T-helper 9 cell (primary cell): ENCODE results near the gene SKAP2.
A peak's percentile ranks its signal among the peaks of the same experiment; 100 is the strongest.

Experiments
- DNase-seq: peaks from one replicate; pipeline ENCODE4 v3.0.0-alpha.2; 2020
- total RNA-seq, 2 donors: gene quantifications; one replicate each; lab custom pipeline; 2026; lab: John Stamatoyannopoulos, UW

Gene SKAP2, protein sequence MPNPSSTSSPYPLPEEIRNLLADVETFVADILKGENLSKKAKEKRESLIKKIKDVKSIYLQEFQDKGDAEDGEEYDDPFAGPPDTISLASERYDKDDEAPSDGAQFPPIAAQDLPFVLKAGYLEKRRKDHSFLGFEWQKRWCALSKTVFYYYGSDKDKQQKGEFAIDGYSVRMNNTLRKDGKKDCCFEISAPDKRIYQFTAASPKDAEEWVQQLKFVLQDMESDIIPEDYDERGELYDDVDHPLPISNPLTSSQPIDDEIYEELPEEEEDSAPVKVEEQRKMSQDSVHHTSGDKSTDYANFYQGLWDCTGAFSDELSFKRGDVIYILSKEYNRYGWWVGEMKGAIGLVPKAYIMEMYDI
- 4.3 to 20.7 reads per million in 2 donors for total RNA-seq

- peak; percentile 73 for DNase-seq
Measured at GRCh38 chr7:26864309-26865093, at the start of gene SKAP2. Gene SKAP2 (minus strand): TSS chr7:26864590. CDS start chr7:26864429, 161 bp downstream.

DNA sequence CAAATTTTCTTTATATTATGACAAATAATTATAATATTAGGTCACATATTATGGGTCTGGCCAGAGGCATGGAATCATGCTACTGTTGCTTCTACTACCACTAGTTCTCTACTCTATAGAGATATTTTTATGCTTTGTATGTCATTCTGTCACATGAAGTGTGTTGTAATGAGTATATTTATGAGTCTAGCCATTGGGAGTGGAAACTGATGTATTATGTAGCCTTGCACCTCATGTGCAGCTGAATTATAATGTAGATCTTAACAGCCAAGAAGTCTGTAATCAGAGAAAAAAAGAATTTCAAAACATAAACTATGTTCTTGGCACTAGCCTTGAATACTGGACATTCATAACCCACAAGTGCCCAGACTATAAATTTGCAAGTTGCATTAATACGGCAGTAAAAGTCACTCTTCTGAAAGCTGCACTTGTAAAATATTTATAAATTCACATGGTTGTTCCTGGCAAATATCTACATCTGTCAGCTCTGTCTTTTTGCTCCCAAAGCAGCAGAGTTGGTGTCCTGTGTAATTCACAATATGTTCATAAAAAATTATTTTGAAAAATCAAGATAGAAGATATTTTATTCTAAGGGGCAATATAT is 48.6 kb upstream of the SKAP2 start:
- no peak for DNase-seq

- DNase-seq = no peak
Measured at GRCh38 chr7:26912338-26912737, 47.9 kb upstream of the SKAP2 start.

- no peak for DNase-seq
Measured at GRCh38 chr7:26910221-26910620, 45.8 kb upstream of the SKAP2 start.

GRCh38 chr7:26900251-26900650 is 35.9 kb upstream of the SKAP2 start:
- no peak for DNase-seq

GRCh38 chr7:26899519-26899918 is 35.1 kb upstream of the SKAP2 start:
- no peak for DNase-seq

GRCh38 chr7:26898891-26899290 is 34.5 kb upstream of the SKAP2 start:
- no peak for DNase-seq

- DNase-seq = no peak
Measured at GRCh38 chr7:26897928-26898327, 33.5 kb upstream of the SKAP2 start.

- DNase-seq = no peak
Measured at GRCh38 chr7:26891400-26892350, 27.3 kb upstream of the SKAP2 start.

GRCh38 chr7:26880852-26881251 is 16.5 kb upstream of the SKAP2 start:
- DNase-seq = no peak

DNA sequence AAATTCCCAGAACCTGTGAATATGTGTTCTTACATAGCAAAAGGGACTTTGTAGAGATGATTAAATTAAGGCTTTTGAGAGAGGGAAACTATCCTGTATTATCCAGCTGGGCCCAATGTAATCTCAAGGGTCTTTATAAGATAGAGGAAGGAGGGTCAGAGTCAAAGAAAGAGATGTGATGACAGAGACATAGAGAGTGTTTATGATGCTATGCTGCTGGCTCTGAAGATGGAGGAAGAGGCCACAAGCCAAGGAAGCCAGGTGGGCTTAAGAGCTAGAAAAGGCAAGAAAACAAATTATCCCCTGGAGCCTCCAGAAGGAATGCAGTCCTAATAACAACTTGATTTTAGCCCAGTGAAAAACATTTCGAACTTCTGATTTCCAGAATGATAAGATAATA is 15.3 kb upstream of the SKAP2 start:
- DNase-seq = no peak

DNA sequence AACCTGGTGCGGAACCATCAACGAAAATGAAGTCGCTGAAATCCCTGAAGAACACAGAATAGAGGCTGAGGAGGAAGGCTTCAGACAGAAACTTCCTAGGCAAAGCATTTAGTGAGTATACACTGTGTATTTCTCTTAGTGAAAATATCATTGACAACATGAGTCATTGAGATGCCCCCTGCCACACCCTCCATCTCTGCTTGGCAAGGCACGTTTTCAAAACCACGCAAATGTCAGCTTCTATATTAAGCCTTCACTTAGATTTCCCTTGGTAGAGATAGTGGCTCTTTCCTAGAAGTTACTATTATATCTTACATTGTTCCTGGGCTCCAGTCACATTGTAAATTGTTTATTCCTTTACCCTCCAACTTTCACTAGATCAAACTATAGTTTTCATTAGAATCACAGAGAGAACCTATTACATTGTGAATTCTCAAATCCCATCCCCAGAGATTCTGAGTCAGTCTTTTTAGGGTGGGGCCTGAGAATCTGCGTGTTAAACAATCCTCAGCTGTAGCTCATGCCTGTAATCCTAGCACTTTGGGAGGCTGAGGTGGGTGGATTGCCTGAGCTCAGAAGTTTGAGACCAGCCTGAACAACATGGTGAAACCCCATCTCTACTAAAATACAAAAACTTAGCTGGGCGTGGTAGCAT is 4.6 kb upstream of the SKAP2 start:
- DNase-seq = no peak

GRCh38 chr7:26865094-26865388 is 651 bp upstream of the SKAP2 start:
- no peak for DNase-seq

DNA sequence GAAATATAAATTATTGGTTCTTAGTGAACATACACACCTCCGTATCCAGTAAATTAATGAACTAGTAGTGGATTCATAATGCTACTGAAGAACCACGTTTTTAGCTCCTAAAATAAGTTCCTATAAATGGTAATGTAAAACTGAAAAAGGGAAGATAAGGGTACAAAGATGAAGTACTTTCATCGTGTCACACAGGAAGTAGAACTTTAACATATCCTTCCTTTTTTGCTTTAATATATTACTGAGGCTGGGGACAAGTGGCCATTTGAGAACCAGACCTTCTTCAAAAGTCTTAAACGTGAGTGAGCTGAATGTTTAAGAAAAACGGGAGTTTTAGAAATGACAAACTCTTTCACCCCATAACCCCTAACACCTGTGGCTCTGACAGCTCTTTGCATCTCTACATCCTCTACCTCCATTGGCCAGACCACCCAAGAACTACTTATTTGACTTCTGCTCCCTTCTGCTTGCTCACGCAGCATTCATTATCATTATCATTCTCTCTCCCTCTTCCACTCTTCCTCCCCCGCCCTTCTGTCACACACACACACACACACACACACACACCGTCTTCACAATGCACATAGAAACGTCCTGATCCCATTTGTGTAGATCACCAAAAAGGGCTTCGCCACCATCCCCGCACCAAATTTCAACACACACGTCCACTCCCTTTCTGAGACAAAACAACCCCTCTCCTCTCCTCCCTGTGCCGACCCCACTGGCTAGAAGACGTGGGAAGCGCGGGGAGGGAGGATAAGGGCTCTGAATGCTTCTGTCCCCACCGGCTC is 677 bp downstream of the SKAP2 start:
- DNase-seq = peak; percentile 14

GRCh38 chr7:26862834-26863233 is 1.6 kb downstream of the SKAP2 start:
- DNase-seq = no peak

GRCh38 chr7:26861050-26861449 is 3.3 kb downstream of the SKAP2 start:
- no peak for DNase-seq

DNA sequence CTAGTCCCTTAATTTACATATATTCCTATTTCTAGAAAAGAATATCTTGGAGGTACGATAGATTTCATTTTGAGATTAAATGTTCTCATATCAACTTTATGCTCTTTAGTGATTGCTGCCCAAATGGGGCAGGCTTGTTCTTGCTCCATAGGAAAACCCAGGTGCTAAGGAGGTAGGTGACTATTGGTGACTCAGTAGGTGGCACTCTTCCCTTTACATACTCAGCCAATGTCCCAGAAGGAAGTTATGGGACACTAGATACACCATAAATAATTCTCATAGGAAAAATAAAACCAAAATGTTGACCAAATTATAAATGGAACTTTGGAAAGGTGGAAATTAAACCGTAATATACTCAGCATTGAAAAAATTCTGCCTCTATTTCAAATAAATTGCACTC is 4.0 kb downstream of the SKAP2 start:
- no peak for DNase-seq

GRCh38 chr7:26859720-26860119 is 4.7 kb downstream of the SKAP2 start:
- no peak for DNase-seq

- DNase-seq = no peak
Measured at GRCh38 chr7:26858735-26859134, 5.7 kb downstream of the SKAP2 start.

DNA sequence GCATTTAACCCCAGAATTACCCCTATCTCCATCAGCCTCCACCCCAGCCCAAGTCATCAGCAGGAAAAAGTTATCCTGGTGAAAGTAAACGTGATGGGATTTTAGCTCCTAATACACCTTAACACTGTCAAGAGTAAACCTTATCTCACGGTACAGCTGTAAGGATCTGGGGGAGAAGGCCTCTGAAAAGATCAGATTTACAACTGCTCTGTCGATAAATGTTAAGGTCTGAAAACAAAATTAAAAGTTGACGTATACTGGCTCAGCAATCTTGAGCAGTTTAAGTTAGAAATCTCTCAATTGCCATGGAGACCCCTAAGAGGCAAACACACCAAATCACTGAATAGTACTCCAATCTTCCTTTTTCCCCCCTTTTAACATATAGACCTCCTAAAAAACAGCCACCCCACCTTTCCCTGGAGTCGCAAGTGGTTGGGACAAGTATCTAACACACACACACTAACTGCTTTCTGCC is 6.1 kb downstream of the SKAP2 start:
- DNase-seq = no peak
